ENCODE measurements around the gene KDM2A. TPM values are rescaled to one million over a fixed set of nuclear protein-coding genes. Genes with fewer than 3 reads are reported as not detected.

The KDM2A gene
- total RNA-seq, 4 donors from 2014 or later, result 44.9 to 69.5 (median 51.4) TPM

DNA sequence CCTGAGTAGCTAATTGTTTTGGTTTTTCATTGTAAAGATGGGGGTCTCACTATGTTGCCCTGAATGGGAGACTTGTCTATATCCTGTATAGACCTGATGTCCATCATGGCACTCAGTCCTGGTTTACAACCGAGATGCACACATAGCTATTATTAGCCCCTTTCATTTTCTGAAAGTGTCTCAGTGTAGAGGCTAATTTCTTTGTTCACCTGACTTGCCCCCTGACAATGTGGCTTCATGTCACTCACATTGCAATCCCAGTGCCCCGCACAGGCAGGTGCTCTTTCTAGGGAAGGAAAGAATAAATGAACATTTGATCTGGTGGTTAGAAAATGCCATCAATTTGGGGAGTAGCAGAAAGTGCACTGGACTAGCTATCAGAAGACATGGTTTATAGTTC, 13.1 kb upstream of the KDM2A start:
- Histone ChIP-seq H3K27me3 (no peaks in the 10 kb centered on the region), H3K9me3 (no peaks in the 10 kb centered on the region), H3K27ac (replicated peaks in 1 of 4) (no peak overlapping the region), H3K36me3 (no peaks in the 10 kb centered on the region), H3K4me3 (no peak overlapping the region), H3K4me1 (peaks cover 3 to 8% (median 6%) of the 10 kb centered on the region in 4 donors)
- intact Hi-C loops (cut with DNase I), result no loop called here
- TF ChIP-seq POLR2A (IDR thresholded peaks at IDR 0.05; ENCODE audit: low read depth) (no peak), EP300 (IDR thresholded peaks at IDR 0.05) (no peak), POLR2AphosphoS5 (IDR thresholded peaks at IDR 0.05) (no peak)
- TF ChIP-seq, protein P1, sequence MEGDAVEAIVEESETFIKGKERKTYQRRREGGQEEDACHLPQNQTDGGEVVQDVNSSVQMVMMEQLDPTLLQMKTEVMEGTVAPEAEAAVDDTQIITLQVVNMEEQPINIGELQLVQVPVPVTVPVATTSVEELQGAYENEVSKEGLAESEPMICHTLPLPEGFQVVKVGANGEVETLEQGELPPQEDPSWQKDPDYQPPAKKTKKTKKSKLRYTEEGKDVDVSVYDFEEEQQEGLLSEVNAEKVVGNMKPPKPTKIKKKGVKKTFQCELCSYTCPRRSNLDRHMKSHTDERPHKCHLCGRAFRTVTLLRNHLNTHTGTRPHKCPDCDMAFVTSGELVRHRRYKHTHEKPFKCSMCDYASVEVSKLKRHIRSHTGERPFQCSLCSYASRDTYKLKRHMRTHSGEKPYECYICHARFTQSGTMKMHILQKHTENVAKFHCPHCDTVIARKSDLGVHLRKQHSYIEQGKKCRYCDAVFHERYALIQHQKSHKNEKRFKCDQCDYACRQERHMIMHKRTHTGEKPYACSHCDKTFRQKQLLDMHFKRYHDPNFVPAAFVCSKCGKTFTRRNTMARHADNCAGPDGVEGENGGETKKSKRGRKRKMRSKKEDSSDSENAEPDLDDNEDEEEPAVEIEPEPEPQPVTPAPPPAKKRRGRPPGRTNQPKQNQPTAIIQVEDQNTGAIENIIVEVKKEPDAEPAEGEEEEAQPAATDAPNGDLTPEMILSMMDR (IDR thresholded peaks at IDR 0.05), result no peak
- 92% methylated on average over 2 of the region's 2 CpGs for WGBS
- no peak for DNase-seq (ENCODE audit: extremely low spot score)

DNA sequence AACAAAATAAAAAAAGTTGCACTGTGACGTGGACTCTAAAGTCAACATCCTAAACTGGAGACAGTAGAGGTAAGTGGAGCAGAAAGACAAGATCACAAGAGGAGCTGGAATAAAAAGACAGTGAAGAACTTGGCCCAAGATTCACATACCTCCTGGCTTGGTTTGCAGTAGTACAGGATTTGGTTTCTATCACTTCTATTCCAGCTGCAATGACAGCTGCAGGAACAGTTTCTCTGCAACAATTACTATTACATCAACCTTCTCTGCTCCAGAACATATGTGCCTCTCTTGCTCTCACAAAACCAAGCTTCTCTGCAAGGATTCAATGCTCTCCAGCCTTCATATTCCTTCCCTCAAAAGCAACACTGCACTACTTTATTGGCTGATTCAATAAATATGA, 7.8 kb upstream of the KDM2A start:
- WGBS, result 39% methylated on average over 1 of the region's 1 CpG
- Histone ChIP-seq H3K4me1 (peaks cover 11 to 17% (median 16%) of the 10 kb centered on the region in 4 donors), H3K9me3 (no peaks in the 10 kb centered on the region), H3K4me3 (no peak overlapping the region), H3K27ac (replicated peaks in 1 of 4) (peak overlapping the region in 2 of 4 donors; percentile 29 to 60), H3K36me3 (no peaks in the 10 kb centered on the region), H3K27me3 (no peaks in the 10 kb centered on the region)
- no peak for DNase-seq (ENCODE audit: extremely low spot score)
- intact Hi-C loops (cut with DNase I), result no loop called here
- TF ChIP-seq POLR2AphosphoS5 (IDR thresholded peaks at IDR 0.05), result peak in 1 of 2 donors; percentile 4
- TF ChIP-seq, protein P1 (IDR thresholded peaks at IDR 0.05), result no peak
- TF ChIP-seq EP300 (IDR thresholded peaks at IDR 0.05), result no peak
- TF ChIP-seq POLR2A (IDR thresholded peaks at IDR 0.05; ENCODE audit: low read depth), result no peak

DNA sequence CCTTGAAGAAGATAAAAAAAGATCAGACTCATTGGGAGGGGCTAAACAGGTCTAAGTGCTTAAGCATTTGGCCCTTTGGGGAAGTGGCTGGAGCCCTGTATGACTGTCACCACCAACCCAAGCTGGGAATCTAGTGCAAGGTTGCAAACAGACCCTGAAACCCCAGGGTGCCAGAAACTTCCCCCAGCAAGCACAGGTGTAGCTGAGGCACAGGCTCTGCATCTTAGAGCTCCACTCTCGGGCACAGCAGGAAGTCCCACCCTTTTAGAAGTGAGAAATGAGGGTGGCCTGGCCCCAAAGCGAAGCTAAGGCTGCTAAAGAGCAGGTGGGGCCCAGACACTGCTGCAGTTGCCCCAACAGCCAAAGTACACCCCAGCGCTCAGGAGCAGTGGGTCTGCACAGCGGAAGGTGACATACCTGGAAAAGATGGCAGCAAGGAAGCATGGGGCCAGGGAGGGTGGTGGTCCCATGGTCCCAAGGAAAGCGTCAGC, 5.8 kb upstream of the KDM2A start:
- H3K27me3 ChIP-seq, result no peaks in the 10 kb centered on the region
- no peaks in the 10 kb centered on the region for H3K36me3 ChIP-seq
- no peak overlapping the region for H3K27ac ChIP-seq (replicated peaks in 1 of 4)
- intact Hi-C loops (cut with DNase I), result no loop called here
- 88% methylated on average over 5 of the region's 5 CpGs for WGBS
- H3K4me1 ChIP-seq, result peaks cover 15 to 32% (median 23%) of the 10 kb centered on the region in 4 donors
- H3K9me3 ChIP-seq, result no peaks in the 10 kb centered on the region
- no peak for TF ChIP-seq EP300 (IDR thresholded peaks at IDR 0.05)
- no peak for TF ChIP-seq POLR2A (IDR thresholded peaks at IDR 0.05; ENCODE audit: low read depth)
- no peak for TF ChIP-seq POLR2AphosphoS5 (IDR thresholded peaks at IDR 0.05)
- TF ChIP-seq, protein P1 (IDR thresholded peaks at IDR 0.05), result no peak
- no peak for DNase-seq (ENCODE audit: extremely low spot score)
- H3K4me3 ChIP-seq, result no peak overlapping the region

DNA sequence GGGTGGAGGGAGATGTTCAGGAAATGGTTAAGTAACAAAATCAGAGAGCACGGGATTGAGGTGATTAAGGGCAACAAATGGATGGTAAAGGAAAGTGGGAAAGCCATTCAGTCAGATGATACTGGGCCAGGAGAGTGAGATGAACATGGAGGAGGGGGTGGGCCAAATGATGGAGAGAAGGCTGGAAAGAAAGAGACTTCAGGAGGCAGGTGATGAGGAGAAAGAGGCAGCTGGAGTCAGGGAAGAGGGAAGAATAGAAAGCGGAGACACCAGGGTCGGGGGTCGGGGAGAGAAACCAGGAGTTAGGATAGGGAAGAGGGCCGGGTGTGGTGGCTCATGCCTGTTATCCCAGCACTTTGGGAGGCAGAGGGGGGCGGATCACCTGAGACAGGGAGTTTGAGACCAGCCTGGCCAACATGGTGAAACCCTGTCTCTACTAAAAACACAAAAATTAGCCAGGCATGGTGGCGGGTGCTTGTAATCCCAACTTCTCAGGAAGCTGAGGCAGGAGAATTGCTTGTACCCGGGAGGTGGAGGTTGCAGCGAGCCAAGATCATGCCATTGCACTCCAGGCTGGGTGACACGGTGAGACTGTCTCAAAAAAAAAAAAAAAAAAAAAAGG, 4.7 kb upstream of the KDM2A start:
- intact Hi-C loops (cut with DNase I), result no loop called here
- Histone ChIP-seq H3K27me3 (no peaks in the 10 kb centered on the region), H3K4me3 (no peak overlapping the region), H3K36me3 (no peaks in the 10 kb centered on the region), H3K4me1 (peaks cover 15 to 36% (median 26%) of the 10 kb centered on the region in 4 donors), H3K27ac (replicated peaks in 1 of 4) (no peak overlapping the region), H3K9me3 (no peaks in the 10 kb centered on the region)
- WGBS, result 91% methylated on average over 10 of the region's 10 CpGs
- TF ChIP-seq EP300 (IDR thresholded peaks at IDR 0.05) (no peak), POLR2AphosphoS5 (IDR thresholded peaks at IDR 0.05) (no peak), POLR2A (IDR thresholded peaks at IDR 0.05; ENCODE audit: low read depth) (no peak)
- TF ChIP-seq, protein P1 (IDR thresholded peaks at IDR 0.05), result no peak
- DNase-seq (ENCODE audit: extremely low spot score), result no peak
